Mesodermal cell (in vitro differentiated cells): ENCODE results near the gene FIZ1.
A peak's percentile ranks its signal among the peaks of the same experiment; 100 is the strongest.
"Not testable (repeated sequence)": the region's sequence is repeated elsewhere in the genome, so short reads cannot be mapped to it uniquely, and the experiment has no call there.

ENCODE experiments used
- H3K27ac ChIP-seq: 2 replicates; pipeline ENCODE4 v1.7.0; 2013; ENCODE audit warnings: mild to moderate bottlenecking, low read depth, low read length, moderate library complexity; ENCODE audit not compliant: severe bottlenecking
- H3K36me3 ChIP-seq: 2 replicates; pipeline ENCODE4 v1.7.1; 2013; ENCODE audit warnings: mild to moderate bottlenecking, low read length, moderate library complexity; ENCODE audit not compliant: control insufficient read depth, insufficient read depth
- H3K4me1 ChIP-seq: one replicate; pipeline ENCODE4 v1.7.1; 2013; ENCODE audit warnings: mild to moderate bottlenecking, low read length; ENCODE audit not compliant: insufficient read depth, control insufficient read depth, poor library complexity, severe bottlenecking
- H3K4me3 ChIP-seq: 2 replicates; pipeline ENCODE4 v1.7.0; 2013; ENCODE audit warnings: low read length, control low read depth, mild to moderate bottlenecking; ENCODE audit not compliant: insufficient read depth, poor library complexity, severe bottlenecking; ENCODE audit errors: extremely low read depth
- H3K9me3 ChIP-seq: 2 replicates; pipeline ENCODE4 v1.7.1; 2013; ENCODE audit warnings: mild to moderate bottlenecking, low read length, moderate library complexity; ENCODE audit not compliant: control insufficient read depth
- WGBS, 2 experiments: methylation state at CpG; one replicate each; pipeline ENCODE4 v1.1.5; 2013; ENCODE audit warnings: missing lambda C conversion rate in 2 of 2; ENCODE audit not compliant: insufficient coverage in 2 of 2; 5-methylcytosine and 5-hydroxymethylcytosine counted together

Gene FIZ1

DNA sequence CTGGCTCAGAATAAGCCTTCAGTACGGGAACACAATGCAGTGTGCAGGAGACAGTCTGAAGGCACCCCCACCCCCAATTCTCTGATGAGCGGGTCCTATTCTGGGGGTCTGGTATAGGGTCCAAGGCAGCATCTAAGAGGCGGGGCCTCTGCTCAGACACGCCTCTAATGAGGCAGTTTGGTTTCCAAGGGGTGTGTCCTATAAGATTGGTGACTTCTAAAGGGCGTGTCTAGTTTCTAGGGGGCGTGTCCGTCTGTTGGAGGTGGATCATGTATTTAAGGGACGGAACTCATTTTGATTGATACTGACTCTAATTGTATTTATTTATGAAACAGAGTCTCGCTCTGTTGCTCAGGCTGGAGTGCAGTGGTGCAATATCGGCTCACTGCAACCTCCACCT, 8.7 kb downstream of the FIZ1 start:
- Histone ChIP-seq H3K27ac (no peak overlapping the region), H3K4me1 (no peaks in the 10 kb centered on the region), H3K9me3 (no peaks in the 10 kb centered on the region), H3K36me3 (peaks cover 36% of the 10 kb centered on the region), H3K4me3 (no peak overlapping the region)
- WGBS, 2 experiments: 82 to 95% methylated on average over 5 to 7 of the region's 10 CpGs

GRCh38 chr19:55590109-55590508, 9.2 kb downstream of the FIZ1 start:
- Histone ChIP-seq H3K4me3 (no peak overlapping the region), H3K27ac (no peak overlapping the region), H3K9me3 (no peaks in the 10 kb centered on the region), H3K36me3 (peaks cover 30% of the 10 kb centered on the region), H3K4me1 (no peaks in the 10 kb centered on the region)
- 55 to 59% methylated on average over 6 to 7 of the region's 7 CpGs for WGBS, 2 experiments

GRCh38 chr19:55588738-55589137, 10.6 kb downstream of the FIZ1 start:
- Histone ChIP-seq H3K36me3 (peaks cover 20% of the 10 kb centered on the region), H3K27ac (no peak overlapping the region), H3K4me3 (no peak overlapping the region), H3K9me3 (no peaks in the 10 kb centered on the region), H3K4me1 (no peaks in the 10 kb centered on the region)
- 88 to 90% methylated on average over 6 to 8 of the region's 8 CpGs for WGBS, 2 experiments

DNA sequence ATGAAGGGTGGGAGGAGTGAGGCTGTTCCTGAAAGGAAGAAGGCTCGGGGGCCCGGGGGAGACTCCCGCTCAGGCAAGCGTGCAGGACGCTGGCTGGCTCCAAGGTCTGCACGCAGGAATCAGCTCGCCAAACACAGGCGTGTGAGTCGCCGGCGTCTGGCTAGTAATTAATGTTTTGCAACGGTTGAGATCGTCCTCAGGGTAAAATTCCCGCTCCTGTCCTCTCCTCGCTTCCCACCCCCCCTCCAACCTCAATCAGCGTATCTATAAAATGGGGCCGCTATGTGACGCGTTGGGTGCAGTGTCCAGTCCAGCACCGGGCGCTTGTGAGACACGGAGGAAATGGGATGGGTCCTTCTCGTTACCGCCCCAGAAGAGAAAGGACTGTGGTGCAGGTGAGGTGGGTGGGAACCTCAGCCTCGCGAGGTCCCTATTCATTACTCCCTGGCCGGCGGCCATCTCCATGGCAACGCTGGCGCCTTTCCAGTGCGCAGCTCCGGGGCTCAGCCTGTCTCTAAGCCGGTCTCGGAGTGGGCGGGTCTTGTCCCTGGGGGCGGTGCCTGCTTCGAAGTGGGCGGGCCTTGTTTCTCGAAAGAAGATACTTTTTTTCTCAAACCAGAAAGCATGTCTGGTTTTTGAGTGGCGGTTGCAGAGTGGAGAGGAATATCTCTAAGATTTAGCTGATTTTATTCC, 12.2 kb downstream of the FIZ1 start:
- no peaks in the 10 kb centered on the region for H3K4me1 ChIP-seq
- H3K36me3 ChIP-seq: peaks cover 10% of the 10 kb centered on the region
- H3K4me3 ChIP-seq: peak overlapping the region; percentile 31
- 2 to 3% methylated on average over 19 to 25 of the region's 40 CpGs for WGBS, 2 experiments
- peak overlapping the region; percentile 50 for H3K27ac ChIP-seq
- H3K9me3 ChIP-seq: no peaks in the 10 kb centered on the region

DNA sequence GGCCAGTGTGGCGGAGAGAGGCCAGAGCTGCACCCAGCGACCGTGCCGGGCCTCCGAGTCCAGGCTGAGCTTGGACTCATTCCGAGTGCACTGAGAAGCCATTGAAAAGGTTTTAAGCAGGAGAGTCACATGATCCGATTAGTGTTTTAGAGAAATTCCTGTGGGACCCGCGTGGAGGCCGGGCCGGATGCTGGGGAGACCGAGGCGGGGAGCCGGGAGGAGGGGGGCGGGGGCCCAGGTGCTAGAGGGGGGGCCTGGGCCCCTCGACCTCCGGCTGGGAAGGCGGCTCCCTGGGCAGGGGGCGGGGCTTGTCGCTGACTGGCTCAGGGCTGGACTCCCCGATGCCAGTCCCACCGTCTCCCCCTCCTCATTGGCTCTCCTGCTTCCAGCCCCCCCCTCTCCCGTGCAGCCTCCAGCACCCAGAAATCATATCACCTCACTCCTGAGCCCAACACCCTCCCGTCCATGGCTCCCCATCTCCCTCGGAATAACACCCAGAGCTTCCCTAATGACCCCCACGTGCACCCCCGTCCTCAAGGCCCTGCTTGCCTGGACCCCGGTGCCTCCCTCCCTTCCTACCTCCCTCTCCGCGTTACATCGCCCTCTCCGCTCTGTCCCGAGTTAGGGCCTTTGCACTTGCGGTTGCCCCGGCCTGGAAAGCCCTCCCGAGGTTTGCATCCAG, 13.5 kb downstream of the FIZ1 start:
- H3K27ac ChIP-seq: peak overlapping the region; percentile 62
- peak overlapping the region; percentile 27 for H3K4me3 ChIP-seq
- no peaks in the 10 kb centered on the region for H3K9me3 ChIP-seq
- H3K4me1 ChIP-seq: no peaks in the 10 kb centered on the region
- no peaks in the 10 kb centered on the region for H3K36me3 ChIP-seq
- 14 to 19% methylated on average over 26 to 27 of the region's 36 CpGs for WGBS, 2 experiments

DNA sequence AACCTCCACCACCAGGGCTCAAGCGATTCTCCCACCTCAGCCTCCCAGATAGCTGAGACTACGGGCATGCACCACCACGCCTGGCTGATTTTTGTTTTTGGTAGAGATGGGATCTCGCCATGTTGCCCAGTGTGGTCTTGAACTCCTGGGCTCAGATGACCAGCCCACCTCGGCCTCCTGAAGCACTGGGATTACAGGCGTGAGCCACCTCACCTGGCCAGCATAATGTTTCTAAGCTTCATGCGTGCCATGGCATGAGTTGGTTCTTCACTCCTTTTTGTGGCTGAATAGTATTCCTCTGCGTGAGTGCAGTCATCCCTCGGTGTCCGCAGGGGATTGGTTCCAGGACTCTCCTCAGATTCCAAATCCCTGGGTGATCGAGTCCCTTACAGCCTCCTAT, 14.4 kb downstream of the FIZ1 start:
- WGBS, 2 experiments: 93 to 99% methylated on average over 9 to 10 of the region's 11 CpGs

GRCh38 chr19:55583897-55584296, 15.4 kb downstream of the FIZ1 start:
- H3K4me3 ChIP-seq, H3K27ac ChIP-seq, H3K9me3 ChIP-seq, H3K4me1 ChIP-seq, H3K36me3 ChIP-seq: not testable (repeated sequence)
- WGBS, 2 experiments: 77 to 91% methylated on average over 6 of the region's 8 CpGs

More for the DNA sequence above, 14.4 kb downstream of the FIZ1 start:
- H3K4me3 ChIP-seq: no peak overlapping the region
- H3K36me3 ChIP-seq: no peaks in the 10 kb centered on the region
- H3K4me1 ChIP-seq: no peaks in the 10 kb centered on the region
- no peaks in the 10 kb centered on the region for H3K9me3 ChIP-seq
- H3K27ac ChIP-seq: no peak overlapping the region

DNA sequence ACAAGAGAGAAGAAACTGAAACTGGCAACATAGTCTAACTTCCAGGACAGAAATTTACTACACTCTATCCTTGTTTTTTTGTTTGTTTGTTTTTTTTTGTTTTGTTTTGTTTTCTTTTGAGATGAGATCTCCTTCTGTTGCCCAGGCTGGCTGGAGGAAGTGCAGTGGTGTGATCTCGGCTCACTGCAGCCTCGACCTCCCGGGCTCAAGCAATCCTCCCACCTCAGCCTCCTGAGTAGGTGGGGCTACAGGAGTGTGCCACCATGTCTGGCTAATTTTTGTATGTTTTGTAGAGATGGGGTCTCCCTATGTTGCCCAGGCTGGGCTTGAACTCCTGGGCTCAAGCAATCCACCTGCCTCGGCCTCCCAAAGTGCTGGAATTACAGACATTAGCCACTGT, 17.0 kb downstream of the FIZ1 start:
- WGBS, 2 experiments: 80 to 91% methylated on average over 2 to 4 of the region's 4 CpGs

GRCh38 chr19:55581823-55582223, 17.5 kb downstream of the FIZ1 start:
- no peaks in the 10 kb centered on the region for H3K4me1 ChIP-seq
- H3K9me3 ChIP-seq: no peaks in the 10 kb centered on the region
- peaks cover 16% of the 10 kb centered on the region for H3K36me3 ChIP-seq
- no peak overlapping the region for H3K4me3 ChIP-seq
- 49 to 53% methylated on average over 5 of the region's 6 CpGs for WGBS, 2 experiments
- H3K27ac ChIP-seq: no peak overlapping the region

More for the DNA sequence above, 17.0 kb downstream of the FIZ1 start:
- H3K4me3 ChIP-seq, H3K4me1 ChIP-seq, H3K9me3 ChIP-seq, H3K27ac ChIP-seq: not testable (repeated sequence)
- peaks cover 11% of the 10 kb centered on the region for H3K36me3 ChIP-seq

DNA sequence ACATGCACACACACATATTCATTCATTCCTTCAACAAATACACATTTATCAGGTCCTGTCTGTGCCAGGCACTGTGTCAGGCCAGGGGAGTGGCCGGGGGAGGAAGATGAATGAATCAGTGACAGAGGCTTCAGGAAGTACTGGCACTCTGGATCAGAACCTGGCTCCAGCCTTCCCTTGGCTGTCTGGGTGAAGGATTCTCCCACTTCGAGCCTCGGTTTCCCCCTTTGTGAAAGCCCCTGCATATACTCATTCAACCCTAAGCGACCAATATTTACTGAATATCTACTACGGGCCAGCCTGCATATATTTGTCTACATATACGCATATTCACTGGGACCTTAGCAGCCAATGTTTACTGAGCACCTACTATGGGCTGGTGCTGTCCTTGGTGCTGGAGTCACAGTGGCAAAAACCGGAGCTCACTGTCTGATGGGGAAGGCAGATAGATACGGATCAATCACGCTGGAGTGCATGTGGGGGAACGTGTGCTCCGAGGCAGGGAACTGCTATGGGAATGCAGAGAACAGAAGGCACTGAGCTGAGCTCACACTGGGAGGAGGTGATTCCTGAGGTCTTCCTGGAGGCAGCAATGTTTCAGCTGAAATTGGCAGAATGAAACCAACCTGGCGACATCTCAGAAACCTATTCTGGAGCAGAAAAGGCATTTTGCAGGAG, 18.0 kb downstream of the FIZ1 start:
- Histone ChIP-seq H3K4me3 (peak overlapping the region; percentile 97), H3K4me1 (no peaks in the 10 kb centered on the region), H3K9me3 (no peaks in the 10 kb centered on the region), H3K27ac (peak overlapping the region; percentile 79), H3K36me3 (peaks cover 21% of the 10 kb centered on the region)
- 44 to 46% methylated on average over 11 of the region's 12 CpGs for WGBS, 2 experiments
